IPS-20b (cell line): ENCODE data around the gene PHKB.
"Not testable (repeated sequence)": the region's sequence is repeated elsewhere in the genome, so short reads cannot be mapped to it uniquely, and the experiment has no call there.

Source experiments
- H3K27ac ChIP-seq: one replicate; pipeline ENCODE4 v1.5.1; 2013; ENCODE audit warnings: low read length
- H3K27me3 ChIP-seq: 2 replicates; pipeline ENCODE4 v1.6.1; 2013; ENCODE audit warnings: mild to moderate bottlenecking, low read length, inconsistent platforms; ENCODE audit not compliant: insufficient read depth
- H3K36me3 ChIP-seq: 2 replicates; pipeline ENCODE4 v1.6.1; 2013; ENCODE audit warnings: low read depth, mild to moderate bottlenecking, inconsistent platforms, low read length, moderate library complexity; ENCODE audit not compliant: insufficient read depth
- H3K4me1 ChIP-seq: 2 replicates; pipeline ENCODE4 v1.6.1; 2013; ENCODE audit warnings: mild to moderate bottlenecking, control low read depth, inconsistent platforms, low read length, moderate library complexity; ENCODE audit not compliant: insufficient read depth
- H3K4me3 ChIP-seq: 2 replicates; pipeline ENCODE4 v1.5.1; 2013; ENCODE audit warnings: mild to moderate bottlenecking, low read length, inconsistent platforms
- H3K9ac ChIP-seq: 2 replicates; pipeline ENCODE4 v1.6.1; 2013; ENCODE audit warnings: low read depth, mild to moderate bottlenecking, inconsistent platforms, low read length, moderate library complexity
- H3K9me3 ChIP-seq: 2 replicates; pipeline ENCODE4 v1.6.1; 2013; ENCODE audit warnings: mild to moderate bottlenecking, low read depth, low read length, inconsistent platforms; ENCODE audit not compliant: insufficient read depth

The PHKB gene

GRCh38 chr16:47470810-47471209, 9.7 kb downstream of the PHKB start:
- no peaks in the 10 kb centered on the region for H3K27me3 ChIP-seq
- H3K9me3 ChIP-seq, result no peaks in the 10 kb centered on the region
- H3K4me3 ChIP-seq, result no peak overlapping the region
- H3K36me3 ChIP-seq, result no peaks in the 10 kb centered on the region
- no peak overlapping the region for H3K27ac ChIP-seq
- no peak overlapping the region for H3K9ac ChIP-seq
- H3K4me1 ChIP-seq, result peaks cover 8% of the 10 kb centered on the region; the same call in 1 of the 2 replicates

DNA sequence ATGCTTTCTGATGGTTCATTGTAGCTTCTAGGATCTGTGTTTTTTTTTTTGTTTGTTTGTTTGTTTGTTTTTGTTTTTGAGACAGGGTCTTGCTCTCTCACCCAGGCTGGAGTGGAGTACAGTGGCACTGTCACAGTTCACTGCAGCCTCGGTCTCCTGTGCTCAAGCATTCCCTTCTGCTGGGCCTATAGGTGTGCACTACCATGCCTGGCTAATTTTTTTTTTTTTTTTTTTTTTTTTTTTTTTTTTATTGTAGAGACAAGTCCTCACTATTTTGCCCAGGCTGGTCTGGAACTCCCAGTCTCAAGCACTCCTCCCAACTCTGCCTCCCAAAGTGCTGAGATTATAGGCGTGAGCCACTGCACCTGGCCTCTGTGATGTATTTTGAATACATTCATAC, 11.9 kb downstream of the PHKB start:
- H3K4me1 ChIP-seq, H3K36me3 ChIP-seq, H3K4me3 ChIP-seq, H3K9me3 ChIP-seq, H3K27me3 ChIP-seq, H3K9ac ChIP-seq, H3K27ac ChIP-seq: not testable (repeated sequence)

GRCh38 chr16:47473792-47474191, 12.7 kb downstream of the PHKB start:
- no peak overlapping the region for H3K9ac ChIP-seq
- H3K4me1 ChIP-seq, result no peaks in the 10 kb centered on the region; the same call in 1 of the 2 replicates
- H3K4me3 ChIP-seq, result no peak overlapping the region
- H3K27me3 ChIP-seq, result no peaks in the 10 kb centered on the region
- H3K27ac ChIP-seq, result no peak overlapping the region
- H3K9me3 ChIP-seq, result no peaks in the 10 kb centered on the region
- no peaks in the 10 kb centered on the region for H3K36me3 ChIP-seq

DNA sequence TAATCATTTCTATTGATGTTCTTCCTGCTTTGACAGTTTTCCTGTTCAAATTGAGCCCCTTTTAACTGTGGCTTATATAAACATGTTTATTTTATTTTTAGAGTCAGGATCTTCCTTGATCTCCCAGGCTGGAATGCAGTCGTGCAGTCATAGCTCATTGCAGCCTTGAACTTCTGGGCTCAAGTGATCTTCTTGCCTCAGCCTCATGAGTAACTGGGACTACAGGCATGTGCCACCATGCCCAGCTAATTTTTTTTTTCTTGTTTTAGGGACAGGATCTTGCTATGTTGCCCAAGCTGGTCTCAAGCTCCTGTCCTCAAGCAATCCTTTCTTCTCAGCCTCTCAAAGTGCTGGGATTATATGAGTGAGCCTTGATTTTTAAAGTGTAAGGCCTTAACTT, 14.7 kb downstream of the PHKB start:
- Histone ChIP-seq H3K4me1 (no peaks in the 10 kb centered on the region; the same call in 1 of the 2 replicates), H3K27me3 (no peaks in the 10 kb centered on the region), H3K9ac (no peak overlapping the region), H3K4me3 (no peak overlapping the region), H3K9me3 (no peaks in the 10 kb centered on the region), H3K36me3 (no peaks in the 10 kb centered on the region), H3K27ac (no peak overlapping the region)

GRCh38 chr16:47476654-47477345, 15.7 kb downstream of the PHKB start:
- no peak overlapping the region for H3K4me3 ChIP-seq
- H3K9me3 ChIP-seq, result no peaks in the 10 kb centered on the region
- H3K4me1 ChIP-seq, result no peaks in the 10 kb centered on the region; the same call in 1 of the 2 replicates
- H3K9ac ChIP-seq, result no peak overlapping the region
- no peak overlapping the region for H3K27ac ChIP-seq
- H3K36me3 ChIP-seq, result no peaks in the 10 kb centered on the region
- H3K27me3 ChIP-seq, result no peaks in the 10 kb centered on the region

DNA sequence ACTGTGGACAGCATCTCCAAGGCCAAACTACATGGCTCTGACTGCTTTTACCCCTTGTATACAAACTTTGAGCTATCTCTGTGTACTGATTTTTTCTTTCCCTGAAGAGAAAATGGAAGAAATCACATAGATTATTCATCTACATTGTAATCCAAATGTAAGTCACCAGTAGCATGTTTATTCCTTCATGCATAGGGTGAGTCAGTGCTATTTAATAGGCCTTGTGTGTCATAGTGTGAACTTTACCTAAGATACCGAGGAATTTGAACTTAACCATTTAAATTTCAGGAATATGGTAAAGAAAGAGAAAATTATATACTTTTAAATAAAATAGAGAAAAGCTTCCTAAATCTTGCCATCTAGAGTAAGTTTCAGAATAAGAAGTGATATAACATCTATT, 16.5 kb downstream of the PHKB start:
- H3K36me3 ChIP-seq, result no peaks in the 10 kb centered on the region
- H3K27me3 ChIP-seq, result no peaks in the 10 kb centered on the region
- H3K9me3 ChIP-seq, result no peaks in the 10 kb centered on the region
- H3K9ac ChIP-seq, result no peak overlapping the region
- H3K4me1 ChIP-seq, result no peaks in the 10 kb centered on the region; the same call in 1 of the 2 replicates
- H3K27ac ChIP-seq, result no peak overlapping the region
- no peak overlapping the region for H3K4me3 ChIP-seq

- H3K27ac ChIP-seq, result no peak overlapping the region
Observed at GRCh38 chr16:47480410-47480809, 19.3 kb downstream of the PHKB start.

DNA sequence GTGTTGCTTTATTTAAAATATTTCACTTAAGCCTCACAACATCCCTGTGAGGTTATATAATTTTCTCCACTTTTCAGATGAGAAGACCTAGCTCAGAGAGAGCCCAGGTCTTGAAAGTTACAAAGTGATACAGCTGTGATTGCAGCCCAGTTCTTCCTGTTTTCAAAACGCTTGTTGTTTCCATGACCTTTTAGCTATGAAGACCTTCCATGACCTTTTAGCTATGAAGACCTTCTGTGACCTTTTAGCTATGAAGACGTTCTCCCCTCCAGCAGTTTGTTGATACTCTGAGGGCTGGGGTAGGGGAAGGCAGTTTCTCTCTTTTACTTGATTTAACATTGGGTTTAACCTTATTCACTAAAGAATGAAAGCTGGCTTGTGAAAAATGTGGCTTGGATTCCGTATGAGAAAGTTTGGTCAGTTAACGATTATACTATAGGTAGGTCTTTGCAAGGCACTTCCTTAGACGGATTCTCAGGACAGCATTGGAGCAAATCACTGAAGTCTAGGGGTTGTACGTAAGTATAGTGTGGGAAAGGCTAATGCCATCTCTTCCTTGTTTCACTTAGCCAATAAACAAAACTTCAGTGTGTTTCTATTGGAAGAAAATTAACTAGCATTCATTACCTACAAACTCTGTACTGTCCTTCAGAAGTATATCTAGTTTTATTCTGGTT, 20.7 kb downstream of the PHKB start:
- Histone ChIP-seq H3K9ac (no peak overlapping the region), H3K27me3 (no peaks in the 10 kb centered on the region), H3K36me3 (no peaks in the 10 kb centered on the region), H3K9me3 (no peaks in the 10 kb centered on the region), H3K27ac (no peak overlapping the region), H3K4me1 (no peaks in the 10 kb centered on the region; the same call in 1 of the 2 replicates), H3K4me3 (no peak overlapping the region)

More at GRCh38 chr16:47480410-47480809, 19.3 kb downstream of the PHKB start:
- Histone ChIP-seq H3K4me1 (no peaks in the 10 kb centered on the region; the same call in 1 of the 2 replicates), H3K4me3 (no peak overlapping the region), H3K9ac (no peak overlapping the region), H3K36me3 (no peaks in the 10 kb centered on the region), H3K9me3 (no peaks in the 10 kb centered on the region), H3K27me3 (no peaks in the 10 kb centered on the region)

DNA sequence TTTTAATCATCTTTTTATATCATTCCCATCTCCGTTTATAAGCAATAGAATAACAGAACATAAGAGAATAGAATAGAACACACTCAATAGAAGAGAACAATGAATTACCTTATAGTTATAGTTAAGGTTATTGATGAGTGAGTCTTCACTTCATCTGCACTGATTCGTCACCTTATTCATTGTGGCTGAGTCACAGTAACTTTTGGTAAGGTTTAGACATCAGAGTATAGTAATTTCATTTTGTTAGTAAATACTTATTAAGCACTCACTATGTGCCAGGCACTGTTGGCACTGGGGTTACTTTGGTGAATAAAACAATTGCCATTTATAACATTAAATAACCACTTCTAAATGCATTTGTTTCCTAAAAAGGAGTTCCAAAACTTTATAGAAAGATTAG, 22.5 kb downstream of the PHKB start:
- no peaks in the 10 kb centered on the region for H3K36me3 ChIP-seq
- no peaks in the 10 kb centered on the region for H3K27me3 ChIP-seq
- no peak overlapping the region for H3K9ac ChIP-seq
- no peaks in the 10 kb centered on the region for H3K4me1 ChIP-seq
- no peak overlapping the region for H3K27ac ChIP-seq
- H3K4me3 ChIP-seq, result no peak overlapping the region
- 0 out of 2 replicates have a peak, but pooled peaks cover 2% of the 10 kb centered on the region for H3K9me3 ChIP-seq

GRCh38 chr16:47486856-47487255, 25.7 kb downstream of the PHKB start:
- Histone ChIP-seq H3K27ac (no peak overlapping the region), H3K4me3 (no peak overlapping the region), H3K27me3 (no peaks in the 10 kb centered on the region), H3K4me1 (peaks cover 4% of the 10 kb centered on the region; the same call in 1 of the 2 replicates), H3K9ac (no peak overlapping the region), H3K9me3 (peaks cover 22% of the 10 kb centered on the region; the same call in 1 of the 2 replicates), H3K36me3 (no peaks in the 10 kb centered on the region; the same call in 1 of the 2 replicates)

- H3K9me3 ChIP-seq, result peaks cover 22% of the 10 kb centered on the region; the same call in 1 of the 2 replicates
- no peaks in the 10 kb centered on the region for H3K27me3 ChIP-seq
- peaks cover 16% of the 10 kb centered on the region; the same call in 1 of the 2 replicates for H3K4me1 ChIP-seq
- H3K9ac ChIP-seq, result no peak overlapping the region
- H3K4me3 ChIP-seq, result no peak overlapping the region
- H3K36me3 ChIP-seq, result no peaks in the 10 kb centered on the region; the same call in 1 of the 2 replicates
- no peak overlapping the region for H3K27ac ChIP-seq
Observed at GRCh38 chr16:47488051-47488450, 26.9 kb downstream of the PHKB start.

DNA sequence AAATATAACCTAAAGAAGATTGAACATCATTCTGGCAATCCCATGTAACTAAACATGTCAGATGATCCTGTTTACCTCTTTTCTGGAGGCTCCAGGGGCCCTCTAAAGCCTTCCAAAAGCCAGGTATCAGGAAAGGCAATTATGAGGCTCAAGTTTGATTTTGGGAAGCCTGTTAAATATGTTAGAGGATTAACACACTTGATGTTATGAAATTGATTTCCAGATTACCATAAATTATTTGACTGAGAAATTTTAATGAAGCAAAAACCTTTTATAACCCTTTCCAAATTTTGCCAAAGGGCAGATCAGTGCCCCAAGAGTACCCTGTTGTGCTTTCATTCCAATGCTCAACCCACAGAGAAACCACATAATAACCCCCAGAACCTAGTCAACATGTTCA, 29.3 kb downstream of the PHKB start:
- no peaks in the 10 kb centered on the region; the same call in 1 of the 2 replicates for H3K36me3 ChIP-seq
- H3K27ac ChIP-seq, result no peak overlapping the region
- no peak overlapping the region for H3K4me3 ChIP-seq
- H3K27me3 ChIP-seq, result no peaks in the 10 kb centered on the region
- peaks cover 22% of the 10 kb centered on the region; the same call in 1 of the 2 replicates for H3K9me3 ChIP-seq
- H3K4me1 ChIP-seq, result peaks cover 19% of the 10 kb centered on the region; the same call in 1 of the 2 replicates
- no peak overlapping the region for H3K9ac ChIP-seq
